ENCODE data around the gene C11orf71. TPM values are rescaled to one million over a fixed set of nuclear protein-coding genes. Genes with fewer than 3 reads are reported as not detected.
A peak's percentile ranks its signal among the peaks of the same experiment; 100 is the strongest.

Gene C11orf71
- polyA plus RNA-seq (2013) = 8.7 and 9.2 TPM in 2 replicates

GRCh38 chr11:114400216-114400914 lies at the start of gene C11orf71, which contains the start of gene RBM7:
C11orf71 (minus strand) TSS chr11:114400511; CDS start chr11:114400331, 180 bp downstream.
RBM7 (plus strand) TSS chr11:114400666; CDS start chr11:114400672, 6 bp downstream.
- Histone ChIP-seq H3K14ac (ENCODE audit: low read length) (peak within 1 kb of the TSS; percentile 91), H2BK120ac (ENCODE audit: insufficient read depth, low read length, poor library complexity) (peak within 1 kb of the TSS; percentile 85), H2AFZ (ENCODE audit: insufficient read depth, low read length, poor library complexity) (peak within 1 kb of the TSS; percentile 24), H3K23ac (ENCODE audit: low read length) (no peak within 1 kb of the TSS), H3K79me1 (ENCODE audit: low read length) (peaks cover 13% of the 10 kb centered on the region), H4K12ac (ENCODE audit: low read depth, low read length) (peak within 1 kb of the TSS; percentile 89), H3K27ac (ENCODE audit: low read depth, low read length) (peak within 1 kb of the TSS; percentile 97), H4K91ac (ENCODE audit: low read depth, low read length) (peak within 1 kb of the TSS; percentile 93), H2AK5ac (ENCODE audit: low read length) (peak within 1 kb of the TSS; percentile 61), H3K4ac (ENCODE audit: low read depth, low read length) (peak within 1 kb of the TSS; percentile 98), H3K79me2 (ENCODE audit: control insufficient read depth, insufficient read depth, low read length, poor library complexity) (peaks cover 11% of the 10 kb centered on the region), H3K4me1 (ENCODE audit: control insufficient read depth in 1 of 2, insufficient read depth in 2 of 2, low read length in 2 of 2) (peaks cover 2 to 3% of the 10 kb centered on the region in 2 experiments), H3K9ac (ENCODE audit: low read length) (peak within 1 kb of the TSS; percentile 88), H3K4me2 (ENCODE audit: low read length) (peak within 1 kb of the TSS; percentile 65), H3K4me3 (ENCODE audit: low read depth, low read length) (peak within 1 kb of the TSS; percentile 77), H3K9me3 (ENCODE audit: insufficient read depth, low read depth, low read length) (no peaks in the 10 kb centered on the region), H2BK5ac (ENCODE audit: low read depth, low read length, poor library complexity) (peak within 1 kb of the TSS; percentile 96), H3K27me3 (ENCODE audit: insufficient read depth, low read length) (no peaks in the 10 kb centered on the region), H2BK12ac (ENCODE audit: low read length) (peak within 1 kb of the TSS; percentile 28), H3K36me3 (ENCODE audit: control insufficient read depth in 1 of 2, insufficient read depth in 2 of 2, low read length in 2 of 2) (peaks cover 0 to 4% of the 10 kb centered on the region in 2 experiments), H3K18ac (ENCODE audit: low read length) (peak within 1 kb of the TSS; percentile 92), H4K8ac (ENCODE audit: low read depth, low read length) (peak within 1 kb of the TSS; percentile 94)
- DNase-seq = peak; percentile 100
- no CpG with 5 or more reads among the region's 65 CpGs for WGBS (ENCODE audit: extremely low coverage, insufficient coverage, insufficient read length)

GRCh38 chr11:114449845-114450244 lies 49.5 kb upstream of the C11orf71 start:
- Histone ChIP-seq H3K18ac (ENCODE audit: low read length) (no peak overlapping the region), H3K4me3 (ENCODE audit: low read depth, low read length) (no peak overlapping the region), H3K36me3 (ENCODE audit: control insufficient read depth in 1 of 2, insufficient read depth in 2 of 2, low read length in 2 of 2) (peaks cover 4 to 16% of the 10 kb centered on the region in 2 experiments), H3K9me3 (ENCODE audit: insufficient read depth, low read depth, low read length) (no peaks in the 10 kb centered on the region), H3K4me2 (ENCODE audit: low read length) (no peak overlapping the region), H4K12ac (ENCODE audit: low read depth, low read length) (no peak overlapping the region), H2AFZ (ENCODE audit: insufficient read depth, low read length, poor library complexity) (no peak overlapping the region), H2BK120ac (ENCODE audit: insufficient read depth, low read length, poor library complexity) (no peak overlapping the region), H4K8ac (ENCODE audit: low read depth, low read length) (no peak overlapping the region), H3K4me1 (ENCODE audit: control insufficient read depth in 1 of 2, insufficient read depth in 2 of 2, low read length in 2 of 2) (no peaks in the 10 kb centered on the region), H4K91ac (ENCODE audit: low read depth, low read length) (no peak overlapping the region), H2BK12ac (ENCODE audit: low read length) (no peak overlapping the region), H3K14ac (ENCODE audit: low read length) (no peak overlapping the region), H3K27ac (ENCODE audit: low read depth, low read length) (no peak overlapping the region), H3K27me3 (ENCODE audit: insufficient read depth, low read length) (no peaks in the 10 kb centered on the region), H3K79me2 (ENCODE audit: control insufficient read depth, insufficient read depth, low read length, poor library complexity) (peaks cover 2% of the 10 kb centered on the region), H2BK5ac (ENCODE audit: low read depth, low read length, poor library complexity) (no peak overlapping the region), H3K4ac (ENCODE audit: low read depth, low read length) (no peak overlapping the region), H2AK5ac (ENCODE audit: low read length) (no peak overlapping the region), H3K79me1 (ENCODE audit: low read length) (no peaks in the 10 kb centered on the region), H3K9ac (ENCODE audit: low read length) (no peak overlapping the region), H3K23ac (ENCODE audit: low read length) (no peak overlapping the region)
- no peak for DNase-seq
- no CpG with 5 or more reads among the region's 6 CpGs for WGBS (ENCODE audit: extremely low coverage, insufficient coverage, insufficient read length)

GRCh38 chr11:114448749-114449482 lies 48.6 kb upstream of the C11orf71 start:
- H4K91ac ChIP-seq (ENCODE audit: low read depth, low read length) = no peak overlapping the region
- DNase-seq = no peak
- no peak overlapping the region for H2BK12ac ChIP-seq (ENCODE audit: low read length)
- no peak overlapping the region for H3K4ac ChIP-seq (ENCODE audit: low read depth, low read length)
- H3K79me1 ChIP-seq (ENCODE audit: low read length) = no peaks in the 10 kb centered on the region
- H4K8ac ChIP-seq (ENCODE audit: low read depth, low read length) = no peak overlapping the region
- no peak overlapping the region for H3K23ac ChIP-seq (ENCODE audit: low read length)
- no peak overlapping the region for H3K18ac ChIP-seq (ENCODE audit: low read length)
- no peak overlapping the region for H3K9ac ChIP-seq (ENCODE audit: low read length)
- WGBS (ENCODE audit: extremely low coverage, insufficient coverage, insufficient read length) = no CpG with 5 or more reads among the region's 2 CpGs
- H2BK120ac ChIP-seq (ENCODE audit: insufficient read depth, low read length, poor library complexity) = no peak overlapping the region
- H3K4me3 ChIP-seq (ENCODE audit: low read depth, low read length) = no peak overlapping the region
- H3K9me3 ChIP-seq (ENCODE audit: insufficient read depth, low read depth, low read length) = no peaks in the 10 kb centered on the region
- peaks cover 3 to 4% of the 10 kb centered on the region in 2 experiments for H3K4me1 ChIP-seq (ENCODE audit: control insufficient read depth in 1 of 2, insufficient read depth in 2 of 2, low read length in 2 of 2)
- no peak overlapping the region for H3K14ac ChIP-seq (ENCODE audit: low read length)
- no peak overlapping the region for H3K27ac ChIP-seq (ENCODE audit: low read depth, low read length)
- no peak overlapping the region for H4K12ac ChIP-seq (ENCODE audit: low read depth, low read length)
- no peak overlapping the region for H3K4me2 ChIP-seq (ENCODE audit: low read length)
- H3K27me3 ChIP-seq (ENCODE audit: insufficient read depth, low read length) = no peaks in the 10 kb centered on the region
- no peak overlapping the region for H2AFZ ChIP-seq (ENCODE audit: insufficient read depth, low read length, poor library complexity)
- H2BK5ac ChIP-seq (ENCODE audit: low read depth, low read length, poor library complexity) = no peak overlapping the region
- H3K79me2 ChIP-seq (ENCODE audit: control insufficient read depth, insufficient read depth, low read length, poor library complexity) = peaks cover 2% of the 10 kb centered on the region
- peaks cover 4 to 18% of the 10 kb centered on the region in 2 experiments for H3K36me3 ChIP-seq (ENCODE audit: control insufficient read depth in 1 of 2, insufficient read depth in 2 of 2, low read length in 2 of 2)
- H2AK5ac ChIP-seq (ENCODE audit: low read length) = no peak overlapping the region

GRCh38 chr11:114447892-114448291 lies 47.6 kb upstream of the C11orf71 start:
- no peak overlapping the region for H3K14ac ChIP-seq (ENCODE audit: low read length)
- H3K4me3 ChIP-seq (ENCODE audit: low read depth, low read length) = no peak overlapping the region
- WGBS (ENCODE audit: extremely low coverage, insufficient coverage, insufficient read length) = no CpG with 5 or more reads among the region's 3 CpGs
- no peak overlapping the region for H3K23ac ChIP-seq (ENCODE audit: low read length)
- H3K4me1 ChIP-seq (ENCODE audit: control insufficient read depth in 1 of 2, insufficient read depth in 2 of 2, low read length in 2 of 2) = peaks cover 3 to 5% of the 10 kb centered on the region in 2 experiments
- no peaks in the 10 kb centered on the region for H3K27me3 ChIP-seq (ENCODE audit: insufficient read depth, low read length)
- no peak overlapping the region for H4K91ac ChIP-seq (ENCODE audit: low read depth, low read length)
- H3K4ac ChIP-seq (ENCODE audit: low read depth, low read length) = no peak overlapping the region
- H3K9ac ChIP-seq (ENCODE audit: low read length) = no peak overlapping the region
- H3K18ac ChIP-seq (ENCODE audit: low read length) = no peak overlapping the region
- no peak overlapping the region for H2AFZ ChIP-seq (ENCODE audit: insufficient read depth, low read length, poor library complexity)
- H3K27ac ChIP-seq (ENCODE audit: low read depth, low read length) = no peak overlapping the region
- H3K36me3 ChIP-seq (ENCODE audit: control insufficient read depth in 1 of 2, insufficient read depth in 2 of 2, low read length in 2 of 2) = peaks cover 0 to 9% of the 10 kb centered on the region in 2 experiments
- H3K4me2 ChIP-seq (ENCODE audit: low read length) = no peak overlapping the region
- no peak for DNase-seq
- H3K79me1 ChIP-seq (ENCODE audit: low read length) = no peaks in the 10 kb centered on the region
- no peak overlapping the region for H4K8ac ChIP-seq (ENCODE audit: low read depth, low read length)
- H4K12ac ChIP-seq (ENCODE audit: low read depth, low read length) = no peak overlapping the region
- no peaks in the 10 kb centered on the region for H3K9me3 ChIP-seq (ENCODE audit: insufficient read depth, low read depth, low read length)
- no peak overlapping the region for H2BK12ac ChIP-seq (ENCODE audit: low read length)
- H2BK5ac ChIP-seq (ENCODE audit: low read depth, low read length, poor library complexity) = no peak overlapping the region
- H2BK120ac ChIP-seq (ENCODE audit: insufficient read depth, low read length, poor library complexity) = no peak overlapping the region
- no peak overlapping the region for H2AK5ac ChIP-seq (ENCODE audit: low read length)
- H3K79me2 ChIP-seq (ENCODE audit: control insufficient read depth, insufficient read depth, low read length, poor library complexity) = peaks cover 2% of the 10 kb centered on the region
